ENCODE data around the gene MAP6.

Gene MAP6

DNA sequence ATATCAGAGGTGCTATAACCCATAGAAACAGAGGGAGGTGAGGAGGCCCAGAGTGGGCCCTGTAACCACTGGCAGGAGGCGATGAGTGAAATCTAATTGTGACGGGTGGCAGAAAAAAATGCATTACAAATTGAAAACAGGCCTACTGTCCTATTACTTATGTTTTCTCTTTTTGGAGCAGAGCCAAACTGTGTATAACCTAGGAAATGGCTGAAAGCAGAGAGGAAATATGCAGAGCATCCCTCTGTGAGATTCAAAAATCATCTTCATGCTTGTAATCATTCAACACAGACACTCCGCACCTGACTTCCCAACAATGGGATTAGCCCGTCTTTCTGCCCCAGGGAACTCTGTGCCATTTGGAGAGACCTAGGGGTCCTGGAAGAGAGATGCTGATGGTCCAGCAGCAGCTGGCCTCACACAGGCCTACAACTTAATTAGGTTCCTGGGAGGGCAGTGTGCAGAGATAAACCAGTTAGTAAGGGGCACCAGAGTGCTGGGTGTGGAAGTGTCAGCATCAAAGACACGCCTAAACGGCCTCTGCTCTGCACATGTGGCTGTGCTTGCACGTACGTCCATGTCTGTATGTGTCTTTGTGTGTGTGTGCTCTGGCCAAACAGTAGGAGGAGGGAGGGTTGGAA is 41.8 kb downstream of the MAP6 start:
- H4K20me1 ChIP-seq (ENCODE audit: insufficient read depth, low read length) = no peaks in the 10 kb centered on the region
- H3F3A ChIP-seq (ENCODE audit: insufficient read depth, low read length) = no peaks in the 10 kb centered on the region
- no peaks in the 10 kb centered on the region for H3K79me2 ChIP-seq (ENCODE audit: low read length)
- no peak overlapping the region for H3K9ac ChIP-seq (ENCODE audit: low read length)
- no peaks in the 10 kb centered on the region for H3K9me3 ChIP-seq (replicated peaks; ENCODE audit: insufficient read depth, low read length)
- no peaks in the 10 kb centered on the region for H3K4me1 ChIP-seq (ENCODE audit: low read length)
- no peak for DNase-seq
- no peaks in the 10 kb centered on the region for H3K36me3 ChIP-seq (replicated peaks; ENCODE audit: insufficient read depth, low read length)
- no peak overlapping the region for H3K4me3 ChIP-seq (ENCODE audit: low read length)
- no peak overlapping the region for H3K4me2 ChIP-seq (ENCODE audit: low read depth, low read length)
- H3K27me3 ChIP-seq (replicated peaks; ENCODE audit: insufficient read depth, low read length) = no peaks in the 10 kb centered on the region
- H3K27ac ChIP-seq (ENCODE audit: low read length) = no peak overlapping the region
- H3K9me2 ChIP-seq (replicated peaks; ENCODE audit: insufficient read depth, low read length) = no peaks in the 10 kb centered on the region
- no peak for TF ChIP-seq EZH2phosphoT487 (IDR thresholded peaks at IDR 0.05; ENCODE audit: low read length)
- TF ChIP-seq EZH2 (optimal IDR thresholded peaks at IDR 0.05; ENCODE audit: low read depth, low read length) = no peak
- TF ChIP-seq, protein P1, sequence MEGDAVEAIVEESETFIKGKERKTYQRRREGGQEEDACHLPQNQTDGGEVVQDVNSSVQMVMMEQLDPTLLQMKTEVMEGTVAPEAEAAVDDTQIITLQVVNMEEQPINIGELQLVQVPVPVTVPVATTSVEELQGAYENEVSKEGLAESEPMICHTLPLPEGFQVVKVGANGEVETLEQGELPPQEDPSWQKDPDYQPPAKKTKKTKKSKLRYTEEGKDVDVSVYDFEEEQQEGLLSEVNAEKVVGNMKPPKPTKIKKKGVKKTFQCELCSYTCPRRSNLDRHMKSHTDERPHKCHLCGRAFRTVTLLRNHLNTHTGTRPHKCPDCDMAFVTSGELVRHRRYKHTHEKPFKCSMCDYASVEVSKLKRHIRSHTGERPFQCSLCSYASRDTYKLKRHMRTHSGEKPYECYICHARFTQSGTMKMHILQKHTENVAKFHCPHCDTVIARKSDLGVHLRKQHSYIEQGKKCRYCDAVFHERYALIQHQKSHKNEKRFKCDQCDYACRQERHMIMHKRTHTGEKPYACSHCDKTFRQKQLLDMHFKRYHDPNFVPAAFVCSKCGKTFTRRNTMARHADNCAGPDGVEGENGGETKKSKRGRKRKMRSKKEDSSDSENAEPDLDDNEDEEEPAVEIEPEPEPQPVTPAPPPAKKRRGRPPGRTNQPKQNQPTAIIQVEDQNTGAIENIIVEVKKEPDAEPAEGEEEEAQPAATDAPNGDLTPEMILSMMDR (IDR thresholded peaks at IDR 0.05; ENCODE audit: low read length) = no peak
- no peak overlapping the region for H2AFZ ChIP-seq (ENCODE audit: low read length)

- Histone ChIP-seq H3K27me3 (replicated peaks; ENCODE audit: insufficient read depth, low read length) (no peaks in the 10 kb centered on the region), H3K9ac (ENCODE audit: low read length) (no peak overlapping the region), H3K4me3 (ENCODE audit: low read length) (no peak overlapping the region), H3K9me2 (replicated peaks; ENCODE audit: insufficient read depth, low read length) (no peaks in the 10 kb centered on the region), H3K9me3 (replicated peaks; ENCODE audit: insufficient read depth, low read length) (no peaks in the 10 kb centered on the region), H3K27ac (ENCODE audit: low read length) (no peak overlapping the region), H3K79me2 (ENCODE audit: low read length) (no peaks in the 10 kb centered on the region), H3K36me3 (replicated peaks; ENCODE audit: insufficient read depth, low read length) (no peaks in the 10 kb centered on the region), H2AFZ (ENCODE audit: low read length) (no peak overlapping the region), H3K4me2 (ENCODE audit: low read depth, low read length) (no peak overlapping the region), H4K20me1 (ENCODE audit: insufficient read depth, low read length) (no peaks in the 10 kb centered on the region), H3K4me1 (ENCODE audit: low read length) (no peaks in the 10 kb centered on the region), H3F3A (ENCODE audit: insufficient read depth, low read length) (no peaks in the 10 kb centered on the region)
- TF ChIP-seq EZH2 (optimal IDR thresholded peaks at IDR 0.05; ENCODE audit: low read depth, low read length) (no peak), EZH2phosphoT487 (IDR thresholded peaks at IDR 0.05; ENCODE audit: low read length) (no peak)
- TF ChIP-seq, protein P1 (IDR thresholded peaks at IDR 0.05; ENCODE audit: low read length) = no peak
- DNase-seq = no peak
Observed at GRCh38 chr11:75625991-75626888, 42.6 kb downstream of the MAP6 start.

GRCh38 chr11:75625021-75625420 is 43.8 kb downstream of the MAP6 start:
- Histone ChIP-seq H4K20me1 (ENCODE audit: insufficient read depth, low read length) (no peaks in the 10 kb centered on the region), H3K4me1 (ENCODE audit: low read length) (no peaks in the 10 kb centered on the region), H3K9me2 (replicated peaks; ENCODE audit: insufficient read depth, low read length) (no peaks in the 10 kb centered on the region), H3K9me3 (replicated peaks; ENCODE audit: insufficient read depth, low read length) (no peaks in the 10 kb centered on the region), H3K79me2 (ENCODE audit: low read length) (no peaks in the 10 kb centered on the region), H3K27ac (ENCODE audit: low read length) (no peak overlapping the region), H3K36me3 (replicated peaks; ENCODE audit: insufficient read depth, low read length) (no peaks in the 10 kb centered on the region), H3K4me2 (ENCODE audit: low read depth, low read length) (no peak overlapping the region), H3K4me3 (ENCODE audit: low read length) (no peak overlapping the region), H2AFZ (ENCODE audit: low read length) (no peak overlapping the region), H3K27me3 (replicated peaks; ENCODE audit: insufficient read depth, low read length) (no peaks in the 10 kb centered on the region), H3F3A (ENCODE audit: insufficient read depth, low read length) (no peaks in the 10 kb centered on the region), H3K9ac (ENCODE audit: low read length) (no peak overlapping the region)
- no peak for DNase-seq
- TF ChIP-seq, protein P1 (IDR thresholded peaks at IDR 0.05; ENCODE audit: low read length) = no peak
- TF ChIP-seq EZH2 (optimal IDR thresholded peaks at IDR 0.05; ENCODE audit: low read depth, low read length) (no peak), EZH2phosphoT487 (IDR thresholded peaks at IDR 0.05; ENCODE audit: low read length) (no peak)

Data from MM.1S (cell line).